Panc1 (cell line): ENCODE results near the gene CHST8. TPM values are rescaled to one million over a fixed set of nuclear protein-coding genes. Genes with fewer than 3 reads are reported as not detected.

Experiments
- ATAC-seq: fragments of 200-7000 bp; cut with Tn5 transposase; 2 replicates; pipeline ENCODE4 v1.9.1; 2020; ENCODE audit warnings: mild to moderate bottlenecking, moderate library complexity
- BruUV-seq: library from RNA; stranded (reverse); fragments of 400-500 nt; replicated peaks from 2 replicates; lab custom pipeline; 2021; lab: Mats Ljungman, UMichigan
- CTCF ChIA-PET: fragments of 300-600 bp; sonication (Branson Sonifier 250); formaldehyde crosslinking; loops from one replicate; lab custom pipeline; 2022; ENCODE audit warnings: antibody characterized with exemption; lab: Charles Lee
- POLR2A ChIA-PET: fragments of 300-600 bp; sonication (Branson Sonifier 250); formaldehyde crosslinking; loops from one replicate; lab custom pipeline; 2022; ENCODE audit warnings: antibody characterized with exemption; lab: Charles Lee
- DNase-seq: peaks from one replicate; pipeline ENCODE4 v3.0.0-alpha.2; 2010; ENCODE audit warnings: low read depth, low spot score
- H3K27ac ChIP-seq: 2 replicates; pipeline ENCODE4 v1.5.1; 2011; ENCODE audit warnings: mild to moderate bottlenecking, low read length, inconsistent platforms
- H3K27me3 ChIP-seq: fragments of 200-500 bp; sonication (Bioruptor generic); 2 replicates; pipeline ENCODE4 v1.6.0; 2014; ENCODE audit warnings: low read length, inconsistent platforms; ENCODE audit not compliant: control insufficient read depth, insufficient read depth
- H3K36me3 ChIP-seq: fragments of 200-500 bp; sonication (Bioruptor generic); 2 replicates; pipeline ENCODE4 v1.5.1; 2014; ENCODE audit warnings: inconsistent platforms, mild to moderate bottlenecking, low read length, moderate library complexity; ENCODE audit not compliant: control insufficient read depth, insufficient read depth
- H3K4me1 ChIP-seq: 2 replicates; pipeline ENCODE4 v1.5.1; 2011; ENCODE audit warnings: inconsistent platforms, mild to moderate bottlenecking, low read length, moderate library complexity; ENCODE audit not compliant: control insufficient read depth, insufficient read depth
- H3K4me3 ChIP-seq, 2 experiments: 2 replicates each; pipeline ENCODE4 v1.5.1; 2011 to 2012; ENCODE audit warnings: low read depth in 2 of 2, low read length in 2 of 2, mild to moderate bottlenecking in 2 of 2, inconsistent platforms in 1 of 2, moderate library complexity in 1 of 2
- H3K9me3 ChIP-seq: fragments of 200-500 bp; sonication (Bioruptor generic); 2 replicates; pipeline ENCODE4 v1.5.1; 2014; ENCODE audit warnings: low read depth, mild to moderate bottlenecking, inconsistent platforms, low read length, moderate library complexity; ENCODE audit not compliant: control insufficient read depth, insufficient read depth
- CTCF ChIP-seq: fragments of 450-650 bp; IDR thresholded peaks from 2 replicates; pipeline ENCODE4 v1.5.1; 2017; ENCODE audit warnings: mild to moderate bottlenecking
- POLR2AphosphoS5 ChIP-seq: IDR thresholded peaks from 2 replicates; pipeline ENCODE4 v1.6.1; 2012; ENCODE audit warnings: mild to moderate bottlenecking, low read depth, low read length, moderate library complexity
- REST ChIP-seq, 2 experiments: IDR thresholded peaks; 2 replicates each; pipeline ENCODE4 v1.6.1; 2011 to 2012; ENCODE audit warnings: low read depth in 2 of 2, control low read depth in 1 of 2, low read length in 1 of 2, mild to moderate bottlenecking in 1 of 2, moderate library complexity in 1 of 2; ENCODE audit not compliant: insufficient read depth in 1 of 2
- SIN3A ChIP-seq: IDR thresholded peaks from 2 replicates; pipeline ENCODE4 v1.6.1; 2012; ENCODE audit warnings: low read depth, mild to moderate bottlenecking, low read length, moderate library complexity, borderline replicate concordance; ENCODE audit not compliant: insufficient read depth
- TCF7L2 ChIP-seq: IDR thresholded peaks from 2 replicates; pipeline ENCODE4 v1.6.1; 2011; ENCODE audit warnings: mild to moderate bottlenecking, low read depth, low read length, inconsistent platforms
- in situ Hi-C: cut with HindIII; loops from 2 replicates; pipeline ENCODE4 v1.10.0; 2016; ENCODE audit warnings: low sequenced_read_pairs, low pct_unique_long_range_greater_than_20kb
- intact Hi-C: fragments of 100-400 bp; cut with micrococcal nuclease; formaldehyde crosslinking; loops from one replicate; pipeline ENCODE4 v1.10.0; 2022; ENCODE audit not compliant: unreplicated experiment
- total RNA-seq: library from RNA; stranded (reverse); gene quantifications from one replicate; pipeline ENCODE4 v1.2.1, GENCODE V29; 2021; ENCODE audit not compliant: unreplicated experiment

CHST8 gene
- total RNA-seq, 1 experiment from 2014 or later, result 0.28 TPM

GRCh38 chr19:33752018-33752800 lies 130.5 kb downstream of the CHST8 start:
- no peak for TF ChIP-seq SIN3A
- no peak for TF ChIP-seq POLR2AphosphoS5
- no peak for TF ChIP-seq CTCF
- no peak for TF ChIP-seq REST (IDR thresholded peaks at IDR 0.05; ENCODE audit: insufficient read depth in 1 of 2, low read depth in 2 of 2, low read length in 1 of 2)
- no peak for TF ChIP-seq TCF7L2
- Histone ChIP-seq H3K36me3 (no peaks in the 10 kb centered on the region), H3K27ac (no peak overlapping the region), H3K27me3 (peaks cover 6% of the 10 kb centered on the region), H3K4me1 (no peaks in the 10 kb centered on the region), H3K9me3 (no peaks in the 10 kb centered on the region), H3K4me3 (no peak overlapping the region)
- intact Hi-C loops (no loop called here), in situ Hi-C loops (no loop called here)
- DNase-seq (no peak), ATAC-seq (no peak)
- POLR2A ChIA-PET, result no interaction called here
- CTCF ChIA-PET, result no interaction called here
- no TSS peak for BruUV-seq

- no peak for DNase-seq
- BruUV-seq, result no TSS peak
- Histone ChIP-seq H3K4me1 (no peaks in the 10 kb centered on the region), H3K27me3 (peaks cover 4% of the 10 kb centered on the region), H3K27ac (no peak overlapping the region), H3K4me3 (no peak overlapping the region), H3K9me3 (no peaks in the 10 kb centered on the region), H3K36me3 (no peaks in the 10 kb centered on the region)
- in situ Hi-C loops (no loop called here), intact Hi-C loops (no loop called here)
- POLR2A ChIA-PET, result no interaction called here
- TF ChIP-seq CTCF, result no peak
- TF ChIP-seq POLR2AphosphoS5, result no peak
- no peak for TF ChIP-seq TCF7L2
- no peak for TF ChIP-seq REST (IDR thresholded peaks at IDR 0.05; ENCODE audit: insufficient read depth in 1 of 2, low read depth in 2 of 2, low read length in 1 of 2)
- TF ChIP-seq SIN3A, result no peak
- CTCF ChIA-PET, result no interaction called here
- no peak for ATAC-seq
Observed at GRCh38 chr19:33752945-33753344, 131.2 kb downstream of the CHST8 start.
